SIG-M5 treated with dmso at 0.1 percent for 504 hours (cell line): ENCODE data around the gene BRINP2.

Experiments used
- DNase-seq: peaks from one replicate; lab custom pipeline; 2025; ENCODE audit not compliant: unreplicated experiment; lab: John Stamatoyannopoulos, UW

The BRINP2 gene, protein sequence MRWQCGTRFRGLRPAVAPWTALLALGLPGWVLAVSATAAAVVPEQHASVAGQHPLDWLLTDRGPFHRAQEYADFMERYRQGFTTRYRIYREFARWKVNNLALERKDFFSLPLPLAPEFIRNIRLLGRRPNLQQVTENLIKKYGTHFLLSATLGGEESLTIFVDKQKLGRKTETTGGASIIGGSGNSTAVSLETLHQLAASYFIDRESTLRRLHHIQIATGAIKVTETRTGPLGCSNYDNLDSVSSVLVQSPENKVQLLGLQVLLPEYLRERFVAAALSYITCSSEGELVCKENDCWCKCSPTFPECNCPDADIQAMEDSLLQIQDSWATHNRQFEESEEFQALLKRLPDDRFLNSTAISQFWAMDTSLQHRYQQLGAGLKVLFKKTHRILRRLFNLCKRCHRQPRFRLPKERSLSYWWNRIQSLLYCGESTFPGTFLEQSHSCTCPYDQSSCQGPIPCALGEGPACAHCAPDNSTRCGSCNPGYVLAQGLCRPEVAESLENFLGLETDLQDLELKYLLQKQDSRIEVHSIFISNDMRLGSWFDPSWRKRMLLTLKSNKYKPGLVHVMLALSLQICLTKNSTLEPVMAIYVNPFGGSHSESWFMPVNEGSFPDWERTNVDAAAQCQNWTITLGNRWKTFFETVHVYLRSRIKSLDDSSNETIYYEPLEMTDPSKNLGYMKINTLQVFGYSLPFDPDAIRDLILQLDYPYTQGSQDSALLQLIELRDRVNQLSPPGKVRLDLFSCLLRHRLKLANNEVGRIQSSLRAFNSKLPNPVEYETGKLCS

DNA sequence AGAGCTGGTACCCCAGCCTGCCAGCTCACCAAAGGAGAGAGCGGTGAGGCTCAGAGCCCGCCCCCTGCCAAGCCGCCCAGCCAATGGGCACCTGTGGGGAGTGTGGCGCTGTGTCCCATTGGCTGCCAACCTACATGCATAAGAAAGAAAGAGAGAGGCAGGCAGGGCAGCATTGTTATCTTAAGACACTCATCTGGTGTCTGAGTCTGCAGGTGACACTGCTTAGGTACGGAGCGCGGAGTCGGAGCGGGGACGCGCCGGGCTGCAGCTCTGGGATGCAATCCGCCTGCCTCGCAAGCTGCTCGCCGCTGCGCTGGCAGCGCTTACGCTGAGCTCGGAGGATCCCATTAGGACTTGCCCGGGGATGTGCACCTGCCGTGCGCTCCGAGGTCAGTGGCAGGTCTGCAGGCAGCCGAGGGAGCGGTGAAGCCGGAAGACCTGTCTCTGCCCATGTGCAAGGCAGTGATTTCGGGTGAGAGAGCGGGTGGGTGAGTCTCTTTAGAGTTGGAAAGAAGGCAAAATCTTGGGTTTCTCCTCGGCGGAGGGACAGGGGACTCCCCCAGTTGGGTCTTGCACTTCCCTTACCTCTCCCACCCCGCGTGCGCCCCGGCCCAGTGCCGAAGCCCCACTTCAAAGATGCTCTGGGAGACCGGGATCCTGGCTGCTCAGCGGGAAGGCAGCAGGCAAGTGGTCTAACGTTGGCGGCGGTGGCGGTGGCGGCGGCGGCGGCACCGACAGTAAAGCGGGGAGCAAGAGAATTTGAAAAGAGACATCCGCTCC is at the start of gene BRINP2:
BRINP2 (plus strand) TSS at position 203 of the 780 bp plus-strand sequence. CDS start 58,919 bp downstream, outside the sequence.
- peak; percentile 51 for DNase-seq

DNA sequence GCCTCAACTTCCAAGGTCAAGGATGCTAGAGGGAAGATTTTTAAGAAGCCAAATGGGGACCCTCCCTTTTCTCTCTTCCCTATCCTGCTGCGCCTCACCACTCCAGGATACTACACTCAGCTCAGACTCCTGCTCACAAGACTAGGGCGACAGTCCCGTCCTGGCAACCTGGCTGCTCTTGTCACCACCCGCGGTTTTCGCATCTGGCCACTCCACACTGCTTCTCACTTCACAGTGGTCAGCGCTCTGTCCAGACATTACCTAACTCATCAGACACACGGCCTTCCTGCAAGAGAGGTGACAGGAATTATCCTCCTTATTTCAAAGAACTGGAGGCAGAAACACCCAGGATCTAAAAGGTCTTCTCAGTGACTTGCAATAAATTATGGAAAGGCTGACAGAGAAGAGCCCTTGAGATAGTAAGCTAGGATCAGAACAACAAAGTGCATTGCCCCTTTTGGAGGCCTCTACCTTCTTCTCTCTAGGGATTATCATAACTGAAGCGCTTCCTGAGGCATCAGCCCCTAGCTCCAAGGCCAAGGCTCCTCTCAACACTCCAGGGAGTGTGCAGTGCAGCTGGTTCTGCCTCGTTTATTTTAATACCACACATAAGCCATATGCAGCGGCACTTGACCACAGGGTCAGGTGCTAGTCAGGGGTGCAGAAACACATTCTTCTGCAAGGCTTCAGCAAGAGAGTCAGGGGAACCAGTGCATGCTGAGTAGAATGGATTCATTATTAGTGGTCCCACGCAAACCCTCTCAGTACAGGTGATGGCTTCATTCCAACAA is 48.1 kb upstream of the BRINP2 start:
- DNase-seq: no peak

DNA sequence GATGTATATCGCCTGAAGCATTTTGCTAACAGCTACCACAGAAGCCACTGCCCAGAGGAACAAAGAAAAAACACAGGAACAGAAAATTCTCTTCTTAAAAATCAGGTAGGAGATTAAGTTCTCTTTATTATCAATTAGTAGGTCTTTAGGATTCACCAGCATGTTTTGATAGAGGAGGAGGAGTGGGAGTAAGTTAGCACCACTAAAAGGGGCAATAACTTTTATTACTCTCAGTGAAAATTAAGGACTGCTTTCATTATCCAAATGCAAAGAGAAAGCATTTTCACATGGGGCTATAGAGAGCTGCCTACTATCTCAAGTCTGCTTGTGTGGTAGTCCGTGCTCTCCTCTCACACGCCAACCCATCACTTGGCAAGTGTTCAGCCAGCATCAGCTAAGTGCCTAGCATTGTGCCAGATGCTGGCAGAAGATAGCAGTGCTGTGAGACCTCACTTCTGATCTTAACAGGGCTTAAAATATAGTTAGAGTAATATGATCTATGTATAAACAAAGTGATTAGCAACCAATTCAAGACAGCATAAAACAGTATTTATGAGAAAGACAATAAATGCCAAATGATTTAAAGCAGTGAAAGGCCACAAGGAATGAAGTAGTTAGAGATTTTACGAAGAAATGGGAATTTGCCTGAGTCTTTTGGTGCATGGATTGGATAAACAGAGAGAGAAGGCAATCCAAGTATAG is 46.0 kb upstream of the BRINP2 start:
- no peak for DNase-seq

DNA sequence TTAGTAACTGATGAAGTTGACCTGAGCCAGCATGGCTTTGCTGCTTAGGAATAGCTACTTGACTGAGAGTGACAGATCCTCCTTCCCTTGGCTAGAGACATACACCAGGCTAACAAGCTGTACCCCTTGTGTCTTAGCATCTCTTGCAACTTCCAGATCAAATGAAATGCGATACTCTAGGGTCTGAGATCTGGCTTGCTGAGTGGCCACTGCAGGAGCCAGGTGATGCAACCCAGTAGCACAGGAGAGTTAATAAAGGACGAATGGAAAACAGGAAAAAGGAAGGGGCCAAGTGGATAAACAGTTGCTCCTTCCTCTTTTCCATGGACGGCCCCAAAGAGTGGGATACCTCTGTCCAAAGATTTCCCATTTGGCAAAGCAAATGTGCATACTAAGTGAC is 44.5 kb upstream of the BRINP2 start:
- DNase-seq: no peak

DNA sequence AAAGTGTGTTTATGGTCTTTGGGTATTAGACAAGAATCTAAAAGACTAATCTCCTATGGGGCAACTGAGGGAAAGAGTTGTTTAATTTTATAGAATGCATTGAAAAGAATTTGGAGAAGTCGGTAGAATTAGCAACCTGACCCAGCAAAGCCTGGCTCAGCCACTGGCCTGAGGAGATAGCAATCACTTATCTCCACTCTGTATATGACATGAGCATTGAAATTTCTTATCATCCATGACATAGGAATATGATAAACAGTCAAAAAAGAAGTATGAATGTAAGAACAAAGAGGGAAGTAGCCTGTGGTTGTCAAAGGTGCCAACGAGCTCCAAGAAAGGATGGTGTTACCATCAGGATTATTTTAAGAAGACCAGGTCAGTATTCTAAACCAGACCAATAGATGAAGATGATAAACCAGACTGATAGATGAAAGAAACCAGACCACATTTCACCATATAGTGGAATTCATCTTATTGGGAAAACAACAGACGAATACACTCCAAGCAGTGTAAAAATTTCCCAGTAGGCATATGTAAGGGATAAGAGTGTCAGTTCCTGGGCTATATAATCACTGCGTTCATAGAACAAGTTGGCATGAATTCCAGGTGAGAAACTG is 42.0 kb upstream of the BRINP2 start:
- no peak for DNase-seq

DNA sequence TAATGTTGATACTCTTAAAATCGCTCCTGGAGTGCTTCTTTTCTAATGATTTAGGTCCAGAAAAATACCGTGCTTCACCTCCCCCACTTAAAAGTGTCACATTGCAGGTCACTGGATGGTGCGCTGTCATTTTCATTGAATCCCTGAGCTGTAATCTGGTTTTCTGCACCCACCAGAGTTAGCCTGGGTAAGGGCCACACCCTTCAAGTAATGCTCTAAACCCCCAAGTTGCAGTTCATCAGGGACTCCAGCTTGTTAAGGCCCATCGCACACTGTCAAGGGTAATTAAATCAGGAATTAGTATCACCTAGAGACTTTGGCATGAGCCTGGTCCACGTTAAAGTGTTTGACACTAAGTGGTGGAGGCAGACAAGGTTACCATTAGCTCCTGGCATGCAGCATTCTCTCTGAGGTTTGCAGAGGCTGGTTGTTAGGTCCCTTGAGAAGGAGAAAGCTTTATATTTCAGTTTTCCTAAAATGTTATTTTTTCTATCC is 40.3 kb upstream of the BRINP2 start:
- DNase-seq: no peak

DNA sequence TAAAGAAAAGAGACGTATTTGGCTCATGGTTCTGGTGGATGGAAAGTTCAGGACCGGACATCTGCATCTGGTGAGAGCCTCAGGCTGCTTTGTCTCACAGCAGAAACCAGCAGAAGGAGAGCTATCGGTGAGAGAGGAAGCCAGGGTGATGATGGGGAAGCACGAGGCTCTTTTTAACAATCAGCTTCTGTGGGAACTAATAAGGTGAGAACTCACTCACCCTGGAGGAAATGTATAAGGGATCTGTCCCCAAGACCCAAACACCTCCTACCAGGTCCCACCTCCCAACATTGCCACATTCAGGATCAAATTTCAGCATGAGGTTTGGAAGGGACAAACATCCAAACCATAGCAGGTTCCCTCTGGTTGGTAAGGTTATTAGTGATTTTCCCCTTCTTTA is 39.0 kb upstream of the BRINP2 start:
- no peak for DNase-seq

DNA sequence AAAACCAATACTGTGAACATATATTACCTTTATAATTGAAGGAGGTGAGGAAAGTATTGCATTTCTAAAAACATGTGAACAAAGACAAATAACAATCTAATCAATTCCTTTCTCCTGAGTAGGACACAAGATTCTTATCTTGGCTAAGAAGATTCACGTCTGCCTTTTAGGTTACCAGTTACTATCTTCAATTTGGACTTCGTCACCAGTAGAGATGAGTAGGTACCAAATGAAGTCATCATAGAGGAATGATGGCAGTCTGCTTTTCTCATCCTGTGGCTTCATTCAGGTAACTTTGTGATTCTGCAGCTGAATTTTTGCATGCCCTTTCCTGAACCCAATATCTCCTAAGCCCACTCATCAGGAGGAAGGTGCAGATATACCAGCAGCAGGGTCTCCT is 38.6 kb upstream of the BRINP2 start:
- DNase-seq: no peak

DNA sequence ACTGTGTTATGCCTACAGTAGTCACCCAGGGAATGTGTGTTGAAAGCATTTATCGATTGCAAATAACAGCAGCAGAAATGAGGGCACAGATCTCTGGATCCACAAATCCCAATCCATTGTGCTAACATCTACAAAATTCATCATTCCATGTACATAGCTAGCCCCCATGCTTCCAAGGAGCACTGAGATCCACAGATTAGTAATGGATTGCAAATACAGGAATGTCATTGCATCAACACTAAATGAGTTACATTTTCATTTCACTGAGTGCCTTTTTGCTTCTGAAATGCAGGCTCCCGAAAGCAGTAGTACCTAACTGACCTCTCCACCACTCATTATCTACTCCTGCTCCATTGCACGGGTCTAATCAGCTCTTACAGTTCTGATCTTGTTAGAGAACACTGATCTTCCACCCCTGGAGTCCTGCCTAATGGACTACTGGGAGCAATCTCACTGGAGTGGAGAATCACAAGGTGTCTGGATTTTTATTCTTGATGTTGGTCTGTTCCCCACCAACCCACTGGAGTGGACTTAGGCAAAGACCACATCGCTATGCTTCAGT is 36.7 kb upstream of the BRINP2 start:
- DNase-seq: no peak

DNA sequence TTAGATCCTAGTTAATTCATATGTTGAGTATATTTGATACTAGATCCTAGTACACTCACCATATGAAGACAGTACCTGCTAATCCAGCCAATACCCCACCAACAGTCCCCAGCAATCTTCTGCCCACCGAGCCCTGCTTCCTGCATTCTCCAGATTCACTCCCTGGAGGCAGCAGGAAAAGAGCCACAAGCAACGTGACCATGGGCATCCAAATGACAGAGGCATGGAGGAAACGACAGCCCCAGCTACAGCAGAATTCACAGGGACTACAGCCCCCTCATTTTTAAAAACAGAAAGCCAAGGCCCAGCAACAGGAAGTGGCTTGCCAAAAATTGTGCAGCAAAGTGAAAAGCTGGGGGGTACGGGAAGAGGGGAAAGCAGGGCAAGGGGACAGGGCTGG is 35.5 kb upstream of the BRINP2 start:
- no peak for DNase-seq

DNA sequence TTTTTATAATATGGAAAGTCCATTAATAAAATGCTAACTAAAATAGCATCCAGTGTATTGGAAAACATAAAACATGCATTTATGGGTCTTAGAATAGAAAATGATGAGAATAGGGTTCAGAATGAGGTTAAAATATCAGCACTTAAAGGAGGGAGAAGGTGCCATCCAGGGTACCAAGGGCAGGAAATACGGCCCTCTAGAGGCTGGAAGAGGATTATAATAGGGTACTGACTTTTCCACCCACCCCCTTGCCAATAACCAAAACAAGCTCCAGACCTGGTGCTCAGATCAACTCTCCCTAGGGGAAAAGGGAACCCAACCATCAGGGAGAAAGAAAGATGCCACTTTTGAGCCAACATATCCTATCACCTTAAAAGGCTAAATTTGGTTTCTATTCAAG is 32.9 kb upstream of the BRINP2 start:
- DNase-seq: no peak

DNA sequence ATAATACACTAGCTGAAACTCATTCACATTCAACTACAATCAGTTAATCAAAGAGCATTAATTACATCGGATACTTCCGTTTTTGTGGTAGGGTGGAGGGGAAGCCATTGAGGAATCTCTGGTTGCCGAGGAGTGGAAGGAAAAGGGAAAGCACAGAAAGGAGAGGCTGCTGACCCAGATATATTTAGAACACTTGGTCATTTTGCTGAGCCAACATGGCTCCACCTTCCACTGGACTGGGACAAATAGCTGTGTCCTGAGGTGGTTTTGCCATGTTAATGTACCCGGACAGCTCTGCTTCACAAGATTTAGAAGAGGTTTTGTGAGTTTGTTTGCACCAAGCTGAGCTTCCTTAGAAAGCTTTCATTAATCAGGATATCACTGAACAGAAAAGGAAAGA is 32.4 kb upstream of the BRINP2 start:
- DNase-seq: no peak

DNA sequence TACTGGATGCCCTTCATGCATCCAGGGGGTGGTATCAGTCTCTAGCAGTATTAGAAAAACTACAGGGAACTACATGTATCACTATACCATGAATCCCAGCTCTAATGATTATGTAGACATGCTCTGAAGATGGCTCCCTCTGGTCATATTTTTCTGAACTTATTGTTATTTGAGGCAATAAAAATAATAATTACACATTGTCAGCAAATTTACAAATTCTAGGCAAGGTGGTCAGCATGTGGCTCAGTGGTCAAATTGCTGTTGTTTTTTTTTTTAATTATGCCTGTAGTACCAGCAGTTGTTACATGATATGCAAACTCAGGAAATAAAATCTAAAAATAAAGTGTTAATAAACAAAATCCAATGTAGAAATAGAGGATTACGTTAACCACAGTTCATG is 28.7 kb upstream of the BRINP2 start:
- DNase-seq: no peak

DNA sequence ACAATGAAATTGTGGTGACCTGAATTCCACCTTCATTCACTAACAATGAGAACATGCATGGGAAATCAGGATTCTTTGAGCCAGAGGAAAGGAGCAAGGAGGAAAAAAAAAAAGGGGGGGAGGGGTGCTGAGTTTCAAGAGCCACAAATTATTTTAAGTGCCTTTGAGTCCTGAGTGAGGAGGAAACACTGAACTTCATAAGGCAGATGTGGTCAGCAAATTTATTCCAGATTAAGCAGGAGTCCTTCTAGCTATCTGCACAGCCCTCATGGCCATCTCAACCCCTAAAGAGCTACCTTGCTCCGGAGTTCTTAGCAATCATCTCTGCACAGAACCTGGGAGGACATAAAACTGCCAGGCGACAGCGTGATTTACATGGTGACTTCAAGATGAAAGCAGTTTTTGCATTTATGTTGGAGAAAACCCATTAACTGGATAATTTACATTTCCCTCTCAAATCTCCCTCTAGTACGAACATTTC is 27.9 kb upstream of the BRINP2 start:
- DNase-seq: no peak

DNA sequence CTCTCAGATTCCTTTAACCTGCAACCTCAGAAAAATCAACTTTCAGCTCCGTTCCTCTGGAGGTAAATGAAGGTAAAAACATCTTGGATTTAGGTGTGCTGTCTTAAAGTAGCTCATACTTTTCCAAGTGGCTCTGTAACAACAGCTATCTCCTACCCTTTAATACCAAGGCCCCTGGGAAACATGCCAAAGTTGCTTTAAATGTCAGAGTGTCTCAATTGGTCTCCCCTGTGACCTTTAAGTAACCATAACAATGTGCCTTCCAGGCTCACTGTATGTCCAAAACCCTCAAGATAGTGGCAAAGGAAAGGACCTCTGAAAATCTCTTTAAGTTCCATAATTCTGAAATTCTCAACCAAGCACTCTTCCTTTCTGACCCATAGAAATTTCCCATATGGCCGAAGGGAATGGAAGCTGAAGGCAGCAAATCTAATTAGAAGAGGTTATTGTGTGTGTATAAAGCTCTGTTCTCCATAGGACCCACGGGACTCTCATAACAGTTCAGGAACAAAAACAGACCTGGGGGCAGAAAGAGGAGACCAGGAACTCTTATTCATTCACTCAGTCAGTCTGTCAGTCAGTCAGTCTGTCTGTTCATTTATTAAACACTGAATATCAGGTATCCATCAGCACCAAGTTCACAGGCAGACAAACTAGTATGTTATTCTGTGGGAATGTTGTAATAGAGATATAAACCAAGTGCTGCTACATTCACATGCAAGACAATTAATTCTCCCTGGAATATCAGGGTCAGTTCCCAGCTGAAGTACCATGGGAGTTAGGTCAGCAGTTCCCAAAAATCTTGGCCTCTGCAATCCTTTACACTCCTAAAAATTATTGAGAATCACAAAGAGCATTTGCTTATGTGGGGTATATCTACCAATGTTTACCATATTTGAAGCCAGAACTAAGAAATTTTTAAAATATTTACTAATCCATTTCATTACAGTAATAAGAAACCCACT is 25.4 kb upstream of the BRINP2 start:
- DNase-seq: no peak

DNA sequence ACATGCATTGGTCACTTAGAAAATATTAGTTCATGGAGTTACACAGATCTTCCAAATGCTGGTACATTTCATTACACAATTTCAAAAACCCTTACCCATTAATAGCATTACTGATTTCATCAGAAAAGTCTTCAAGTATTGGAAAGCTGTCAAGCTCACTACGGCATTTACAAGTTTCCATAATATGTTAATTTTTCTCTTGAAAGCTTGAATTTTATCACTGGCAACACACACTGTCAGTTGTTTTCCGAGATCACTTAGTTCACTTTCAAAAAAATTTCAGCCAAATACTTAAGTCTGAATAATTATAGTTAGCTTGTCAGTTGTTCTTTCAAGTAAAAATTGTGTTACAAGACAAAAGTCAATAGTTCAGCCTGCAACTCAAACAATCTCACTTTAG is 24.3 kb upstream of the BRINP2 start:
- no peak for DNase-seq

DNA sequence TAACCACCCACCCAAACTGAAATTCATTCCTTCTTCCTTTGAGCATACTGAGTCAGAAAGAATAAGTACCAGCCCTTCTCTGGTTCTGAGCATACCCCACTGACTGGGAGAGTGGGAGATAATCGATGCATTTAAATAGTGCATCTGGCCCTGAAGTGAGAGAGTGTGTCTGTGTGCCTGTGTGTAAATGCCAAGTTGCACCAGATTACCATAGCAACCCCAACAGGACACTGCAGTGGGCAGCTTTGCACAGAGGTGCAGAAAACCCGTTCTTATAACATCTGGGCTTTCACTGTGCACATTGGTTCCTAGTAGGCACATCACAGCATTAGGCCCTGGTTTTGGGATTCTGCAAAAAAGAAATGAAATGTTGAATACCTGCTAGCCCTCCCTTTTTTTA is 8.5 kb upstream of the BRINP2 start:
- no peak for DNase-seq

DNA sequence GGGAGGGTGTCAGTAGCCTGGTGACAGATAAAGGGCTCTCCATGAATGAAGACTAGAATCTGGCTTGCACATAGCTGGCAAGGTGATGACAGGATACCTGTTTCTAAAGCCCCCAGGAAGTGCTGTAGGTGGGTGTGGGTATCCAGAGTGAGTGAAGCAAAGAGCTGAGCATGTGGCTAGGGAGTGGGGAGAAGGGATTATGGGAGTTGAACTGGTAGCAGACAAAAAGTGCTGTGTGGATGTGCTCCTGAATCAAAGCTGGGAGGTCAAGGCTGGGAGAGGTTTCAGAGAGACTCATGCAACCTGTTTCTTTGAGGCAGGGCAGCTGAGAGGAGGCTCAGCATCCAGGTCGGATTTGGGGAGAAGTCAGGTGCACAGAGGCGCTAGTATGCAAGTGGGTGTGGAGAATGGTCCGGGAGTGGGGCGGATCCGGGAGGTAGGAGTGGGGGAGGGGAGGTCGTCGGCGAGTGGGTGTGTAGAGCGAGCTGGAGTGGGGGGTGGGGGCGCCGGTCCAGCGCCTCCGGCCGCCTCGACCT is 6.8 kb upstream of the BRINP2 start:
- no peak for DNase-seq
